Erythroblast (primary cell): ENCODE measurements around the gene SMAD1.

Experiments
- GATA1 ChIP-seq: IDR thresholded peaks from 2 replicates; pipeline ENCODE4 v1.6.1; 2011; ENCODE audit warnings: low read depth, mild to moderate bottlenecking, control low read depth, low read length, moderate library complexity
- POLR2A ChIP-seq: IDR thresholded peaks from 2 replicates; pipeline ENCODE4 v1.6.1; 2011; ENCODE audit warnings: mild to moderate bottlenecking, low read length

DNA sequence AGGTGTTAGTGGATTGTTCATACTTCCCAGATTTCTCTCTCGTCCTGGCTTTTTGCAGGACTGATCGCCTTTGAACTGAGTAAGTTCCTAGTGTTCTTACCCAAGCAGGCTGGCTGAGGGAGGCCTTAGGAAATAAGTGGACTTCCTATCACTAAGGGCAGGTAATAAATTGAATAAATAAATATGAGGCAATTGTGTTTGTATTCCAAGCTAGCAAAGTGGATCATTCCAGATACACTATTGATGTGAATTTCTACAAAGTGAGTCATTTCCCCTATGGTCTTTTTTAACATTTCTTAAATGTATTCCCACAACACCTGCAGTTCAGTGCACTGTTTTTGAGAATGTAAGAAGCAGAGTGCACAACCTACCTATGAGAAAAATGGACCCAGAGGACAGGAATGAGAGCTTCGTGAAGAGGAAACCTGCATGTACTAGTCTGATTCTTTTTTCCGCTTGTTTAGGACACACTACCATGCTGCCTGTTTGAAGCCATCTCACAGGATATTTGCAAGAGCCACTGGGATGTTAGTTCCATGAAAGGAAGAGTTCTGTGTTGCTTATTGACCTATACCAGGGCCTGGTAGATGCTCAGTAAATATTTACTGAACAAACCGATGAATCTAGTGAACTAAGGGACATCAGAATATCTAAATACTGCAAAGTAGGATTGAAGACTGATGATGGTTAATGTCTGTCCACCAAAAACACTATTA lies 29.0 kb upstream of the SMAD1 start:
- TF ChIP-seq POLR2A (no peak), GATA1 (no peak)
